Endodermal cell (in vitro differentiated cells): ENCODE data around the gene ALDH3B1. TPM values are rescaled to one million over a fixed set of nuclear protein-coding genes. Genes with fewer than 3 reads are reported as not detected.

Source experiments
- DNase-seq: peaks from one replicate; pipeline ENCODE4 v3.0.0-alpha.2; 2017
- H3K27ac ChIP-seq: 2 replicates; pipeline ENCODE4 v1.5.1; 2013; ENCODE audit warnings: mild to moderate bottlenecking, low read depth, low read length, moderate library complexity
- H3K27me3 ChIP-seq: 2 replicates; pipeline ENCODE4 v1.6.1; 2013; ENCODE audit warnings: mild to moderate bottlenecking, low read length, moderate library complexity; ENCODE audit not compliant: insufficient read depth, control insufficient read depth, poor library complexity, severe bottlenecking
- H3K36me3 ChIP-seq: 2 replicates; pipeline ENCODE4 v1.7.0; 2013; ENCODE audit warnings: mild to moderate bottlenecking, low read length, moderate library complexity; ENCODE audit not compliant: control insufficient read depth, insufficient read depth
- H3K4me1 ChIP-seq: one replicate; pipeline ENCODE4 v1.7.0; 2013; ENCODE audit warnings: low read length; ENCODE audit not compliant: control insufficient read depth, insufficient read depth
- H3K4me3 ChIP-seq: 2 replicates; pipeline ENCODE4 v1.5.1; 2013; ENCODE audit warnings: mild to moderate bottlenecking, low read length, moderate library complexity
- H3K9ac ChIP-seq: 2 replicates; pipeline ENCODE4 v1.6.1; 2013; ENCODE audit warnings: mild to moderate bottlenecking, low read length, moderate library complexity; ENCODE audit not compliant: poor library complexity, severe bottlenecking; ENCODE audit errors: extremely low read depth
- H3K9me3 ChIP-seq: 2 replicates; pipeline ENCODE4 v1.6.1; 2013; ENCODE audit warnings: mild to moderate bottlenecking, low read length, moderate library complexity; ENCODE audit not compliant: control insufficient read depth
- H3K27ac Mint-ChIP-seq: 2 replicates; pipeline ENCODE4 v1.8.0; 2020; ENCODE audit warnings: mixed read lengths
- H3K27me3 Mint-ChIP-seq: 2 replicates; pipeline ENCODE4 v1.8.0; 2021; ENCODE audit warnings: mild to moderate bottlenecking, mixed read lengths; ENCODE audit not compliant: insufficient read depth
- H3K36me3 Mint-ChIP-seq: 2 replicates; pipeline ENCODE4 v1.8.0; 2020; ENCODE audit warnings: low read depth, mixed read lengths
- H3K4me1 Mint-ChIP-seq: 2 replicates; pipeline ENCODE4 v1.8.0; 2020; ENCODE audit warnings: mixed read lengths
- H3K4me3 Mint-ChIP-seq: 2 replicates; pipeline ENCODE4 v1.8.0; 2020; ENCODE audit warnings: mild to moderate bottlenecking, moderate library complexity, mixed read lengths
- H3K9me3 Mint-ChIP-seq: 2 replicates; pipeline ENCODE4 v1.8.0; 2020; ENCODE audit warnings: mild to moderate bottlenecking, mixed read lengths
- WGBS, 2 experiments: methylation state at CpG; one replicate each; pipeline versions ENCODE4 v1.1.5 to v1.1.7; 2013; ENCODE audit warnings: missing lambda C conversion rate in 2 of 2, mixed read lengths in 1 of 2; ENCODE audit not compliant: insufficient coverage in 1 of 2, insufficient read length in 1 of 2; 5-methylcytosine and 5-hydroxymethylcytosine counted together
- total RNA-seq, 2 donors: library from RNA; stranded (reverse); fragmentation: NEBNext Ultra II Directional in 1 of 2; extraction: Animal tissue kit (Norgen Biotek cat#: 25700) in 1 of 2; gene quantifications; 2 replicates in 1 of 2; 3 replicates in 1 of 2; pipeline ENCODE4 v1.2.1, GENCODE V29; 2021
- TF ChIP-seq, protein P1 (sequence below): fragments of 200-600 bp; sonication (generic); conservative IDR thresholded peaks from 2 replicates; pipeline ENCODE4 v1.5.0; 2021; ENCODE audit warnings: antibody characterized with exemption, mild to moderate bottlenecking

The ALDH3B1 gene
- total RNA-seq, 2 donors from 2014 or later: 0.11 TPM; not detected in 1

DNA sequence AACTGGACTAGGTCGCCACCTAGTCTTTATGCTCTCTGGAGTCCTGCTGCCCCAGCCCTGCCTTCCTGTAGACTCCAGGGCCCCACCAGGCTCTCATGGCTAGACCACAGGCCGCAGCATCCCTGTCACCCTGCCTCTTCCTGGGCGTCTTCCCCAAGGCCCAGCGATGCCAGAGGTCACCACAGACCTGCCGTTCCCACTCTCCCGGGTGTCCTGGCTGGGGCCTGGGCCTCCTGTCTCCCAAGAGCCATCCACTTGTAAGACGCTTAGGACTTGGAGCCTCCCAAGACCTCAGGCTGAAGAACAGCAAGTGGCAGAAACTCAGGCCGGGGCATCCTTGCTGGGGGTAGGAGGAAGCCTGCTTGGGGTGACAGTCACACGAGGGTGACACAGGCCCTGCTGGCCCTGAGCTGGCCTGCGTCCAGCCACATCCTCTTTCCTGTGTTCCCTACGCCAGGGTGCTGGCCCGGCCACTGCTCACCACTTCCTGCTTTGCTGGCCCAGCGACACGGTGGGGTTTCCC is 26.7 kb downstream of the ALDH3B1 start:
- no peak for DNase-seq
- H3K4me3 Mint-ChIP-seq: no peak overlapping the region
- TF ChIP-seq, protein P1, sequence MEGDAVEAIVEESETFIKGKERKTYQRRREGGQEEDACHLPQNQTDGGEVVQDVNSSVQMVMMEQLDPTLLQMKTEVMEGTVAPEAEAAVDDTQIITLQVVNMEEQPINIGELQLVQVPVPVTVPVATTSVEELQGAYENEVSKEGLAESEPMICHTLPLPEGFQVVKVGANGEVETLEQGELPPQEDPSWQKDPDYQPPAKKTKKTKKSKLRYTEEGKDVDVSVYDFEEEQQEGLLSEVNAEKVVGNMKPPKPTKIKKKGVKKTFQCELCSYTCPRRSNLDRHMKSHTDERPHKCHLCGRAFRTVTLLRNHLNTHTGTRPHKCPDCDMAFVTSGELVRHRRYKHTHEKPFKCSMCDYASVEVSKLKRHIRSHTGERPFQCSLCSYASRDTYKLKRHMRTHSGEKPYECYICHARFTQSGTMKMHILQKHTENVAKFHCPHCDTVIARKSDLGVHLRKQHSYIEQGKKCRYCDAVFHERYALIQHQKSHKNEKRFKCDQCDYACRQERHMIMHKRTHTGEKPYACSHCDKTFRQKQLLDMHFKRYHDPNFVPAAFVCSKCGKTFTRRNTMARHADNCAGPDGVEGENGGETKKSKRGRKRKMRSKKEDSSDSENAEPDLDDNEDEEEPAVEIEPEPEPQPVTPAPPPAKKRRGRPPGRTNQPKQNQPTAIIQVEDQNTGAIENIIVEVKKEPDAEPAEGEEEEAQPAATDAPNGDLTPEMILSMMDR: no peak
- H3K4me1 Mint-ChIP-seq: peaks cover 5% of the 10 kb centered on the region
- peaks cover 26% of the 10 kb centered on the region for H3K36me3 ChIP-seq
- WGBS, 2 experiments: 93 to 95% methylated on average over 8 to 14 of the region's 14 CpGs
- H3K27ac ChIP-seq: no peak overlapping the region
- H3K9me3 ChIP-seq: no peaks in the 10 kb centered on the region
- no peaks in the 10 kb centered on the region for H3K27me3 ChIP-seq
- no peak overlapping the region for H3K9ac ChIP-seq
- H3K4me1 ChIP-seq: peaks cover 9% of the 10 kb centered on the region
- H3K27ac Mint-ChIP-seq: no peak overlapping the region
- no peaks in the 10 kb centered on the region for H3K27me3 Mint-ChIP-seq
- H3K36me3 Mint-ChIP-seq: peaks cover 13% of the 10 kb centered on the region
- no peak overlapping the region for H3K4me3 ChIP-seq
- no peaks in the 10 kb centered on the region for H3K9me3 Mint-ChIP-seq

DNA sequence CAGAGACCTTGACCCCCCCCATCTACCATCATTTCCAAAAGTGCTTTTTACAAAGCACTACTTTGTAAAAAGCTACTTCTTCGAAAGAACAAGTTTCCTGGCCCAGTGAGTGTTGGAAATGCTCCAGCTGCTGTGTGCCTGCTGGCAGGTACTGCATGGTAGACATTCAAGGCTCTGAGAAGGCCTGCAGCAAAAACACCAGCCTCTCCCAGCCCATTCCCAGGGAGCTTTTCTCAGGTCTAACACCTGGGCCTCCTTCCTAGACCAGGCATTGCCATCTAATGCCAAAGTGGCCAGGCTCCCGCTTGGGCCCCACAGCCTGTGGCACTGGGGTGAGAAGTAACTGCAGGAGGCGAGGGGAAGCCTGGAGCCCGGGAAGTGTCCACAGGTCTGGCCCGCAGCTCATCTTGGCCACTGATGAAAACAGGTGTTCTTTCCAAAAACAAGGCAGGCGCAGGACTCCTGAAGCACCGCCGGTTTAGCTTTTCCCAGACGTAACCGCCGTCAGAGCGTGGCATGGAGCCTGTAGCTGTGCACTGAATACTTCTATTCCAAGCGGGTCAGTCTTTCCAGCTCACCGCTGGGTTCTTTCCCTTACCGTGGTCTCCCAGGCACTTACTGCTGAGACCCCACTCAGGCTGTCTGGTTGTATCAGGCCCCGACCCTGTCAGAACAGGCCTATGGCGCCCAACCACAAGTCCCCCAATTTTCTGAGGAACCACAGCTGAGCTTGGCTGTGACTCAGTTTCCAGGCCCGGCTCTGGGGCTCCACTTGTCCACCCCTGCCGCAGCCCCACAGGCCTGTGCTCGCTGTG is 27.5 kb downstream of the ALDH3B1 start:
- no peak overlapping the region for H3K27ac Mint-ChIP-seq
- no peaks in the 10 kb centered on the region for H3K27me3 Mint-ChIP-seq
- Histone ChIP-seq H3K36me3 (peaks cover 18% of the 10 kb centered on the region), H3K27ac (peak overlapping the region; percentile 24), H3K4me1 (peaks cover 9% of the 10 kb centered on the region), H3K9ac (no peak overlapping the region), H3K9me3 (no peaks in the 10 kb centered on the region), H3K27me3 (no peaks in the 10 kb centered on the region), H3K4me3 (no peak overlapping the region)
- 93 to 94% methylated on average over 19 to 20 of the region's 20 CpGs for WGBS, 2 experiments
- H3K4me3 Mint-ChIP-seq: no peak overlapping the region
- peaks cover 3% of the 10 kb centered on the region for H3K4me1 Mint-ChIP-seq
- TF ChIP-seq, protein P1: no peak
- no peaks in the 10 kb centered on the region for H3K9me3 Mint-ChIP-seq
- H3K36me3 Mint-ChIP-seq: peaks cover 13% of the 10 kb centered on the region
- no peak for DNase-seq

DNA sequence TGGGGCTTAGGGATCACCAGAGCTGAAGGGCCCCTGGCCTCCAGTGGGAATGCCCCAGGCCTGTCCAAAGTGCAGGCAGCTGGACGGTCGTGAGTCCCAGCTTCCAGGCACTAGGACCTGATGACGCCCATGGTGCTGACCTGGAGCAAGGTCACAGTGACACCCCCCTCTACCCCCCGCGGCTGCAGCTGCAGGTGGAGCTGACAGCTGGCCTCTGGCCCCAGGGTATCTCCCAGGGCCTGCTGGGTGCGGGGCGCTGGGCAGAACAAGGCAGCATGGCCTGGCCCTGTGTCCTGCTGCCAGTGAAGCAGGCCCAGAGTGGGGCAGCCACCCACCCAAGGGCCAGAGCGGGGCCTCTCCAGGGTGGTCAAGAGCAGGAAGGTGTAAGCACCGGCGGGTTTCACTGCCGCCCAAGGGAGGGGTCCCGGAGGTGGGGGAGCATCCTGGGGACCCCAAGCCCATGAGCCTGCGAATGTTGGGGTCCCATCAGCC is 28.1 kb downstream of the ALDH3B1 start:
- Histone ChIP-seq H3K9me3 (no peaks in the 10 kb centered on the region), H3K27me3 (no peaks in the 10 kb centered on the region), H3K36me3 (peaks cover 12% of the 10 kb centered on the region), H3K9ac (no peak overlapping the region), H3K27ac (peak overlapping the region; percentile 16), H3K4me1 (peaks cover 9% of the 10 kb centered on the region), H3K4me3 (peak overlapping the region; percentile 71)
- H3K4me3 Mint-ChIP-seq: peak overlapping the region; percentile 52
- no peaks in the 10 kb centered on the region for H3K9me3 Mint-ChIP-seq
- H3K27ac Mint-ChIP-seq: peak overlapping the region; percentile 74
- DNase-seq: peak; percentile 66
- TF ChIP-seq, protein P1: no peak
- no peaks in the 10 kb centered on the region for H3K27me3 Mint-ChIP-seq
- peaks cover 3% of the 10 kb centered on the region for H3K4me1 Mint-ChIP-seq
- 60 to 84% methylated on average over 4 to 13 of the region's 13 CpGs for WGBS, 2 experiments
- H3K36me3 Mint-ChIP-seq: peaks cover 13% of the 10 kb centered on the region
